ENCODE results near the gene SLC16A5. TPM values are rescaled to one million over a fixed set of nuclear protein-coding genes. Genes with fewer than 3 reads are reported as not detected.

The SLC16A5 gene
- polyA plus RNA-seq, 4 donors: 23.5 to 35.4 (median 32.2) TPM

DNA sequence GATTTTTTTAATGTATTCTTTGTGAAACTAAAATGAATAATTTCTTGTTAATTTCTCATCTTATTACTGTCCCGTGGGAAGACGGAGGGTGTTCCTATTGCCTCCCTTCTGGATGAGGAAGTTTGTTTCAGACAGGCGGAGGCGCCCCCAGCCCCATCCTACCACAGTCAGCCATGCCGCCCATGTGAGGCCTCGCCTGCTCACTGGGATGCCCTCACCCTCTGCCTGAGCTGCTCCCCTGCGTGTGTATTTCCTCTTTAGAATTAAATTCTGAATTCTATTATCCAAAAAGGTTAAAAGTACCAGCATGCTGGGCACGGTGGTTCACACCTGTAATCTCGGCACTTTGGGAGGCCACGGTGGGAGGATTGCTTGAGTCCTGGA, 26.7 kb upstream of the SLC16A5 start:
- FAIRE-seq (no peak), DNase-seq (no peak)
- H3K4me1 ChIP-seq (ENCODE audit: control insufficient read depth in 3 of 3, insufficient read depth in 2 of 3, low read depth in 1 of 3, low read length in 2 of 3): peaks cover 0 to 5% (median 0%) of the 10 kb centered on the region in 3 donors
- H3K4me3 ChIP-seq (ENCODE audit: low read depth in 1 of 3, low read length in 3 of 3): no peak overlapping the region
- no peaks in the 10 kb centered on the region for H3K9me3 ChIP-seq (ENCODE audit: control insufficient read depth in 2 of 2, insufficient read depth in 1 of 2, low read depth in 1 of 2, low read length in 1 of 2)
- whole genome bisulfite sequencing, 3 donors: 95 to 97% (median 95%) methylated on average over 10 of the region's 10 CpGs
- H3K27me3 ChIP-seq (ENCODE audit: control insufficient read depth in 3 of 3, insufficient read depth in 3 of 3, low read length in 3 of 3): no peaks in the 10 kb centered on the region
- peaks cover 7 to 76% (median 13%) of the 10 kb centered on the region in 3 donors for H3K36me3 ChIP-seq (ENCODE audit: control insufficient read depth in 3 of 3, insufficient read depth in 2 of 3, low read depth in 1 of 3, low read length in 3 of 3)
- no peak overlapping the region for H3K27ac ChIP-seq (ENCODE audit: low read depth in 1 of 3, low read length in 2 of 3)

DNA sequence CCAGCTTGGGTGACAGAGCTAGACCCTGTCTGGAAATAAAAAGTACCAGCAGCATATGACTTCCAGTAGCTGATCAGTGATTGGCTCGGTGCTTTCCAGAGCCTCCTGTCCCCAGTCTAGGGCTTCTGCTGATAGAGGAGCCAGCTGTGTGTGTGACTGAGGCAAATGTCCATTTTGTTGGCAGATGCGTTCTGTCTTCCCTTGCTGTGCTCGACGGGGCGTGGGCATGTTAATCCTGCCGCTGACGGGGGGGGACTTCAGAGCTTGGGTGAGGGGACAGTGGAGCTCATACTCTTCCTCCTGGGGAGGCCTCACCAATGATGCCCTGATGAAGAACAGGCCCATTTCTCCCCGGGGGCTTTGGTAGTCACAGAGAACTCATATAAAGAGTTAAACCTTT, 26.1 kb upstream of the SLC16A5 start:
- Histone ChIP-seq H3K4me3 (ENCODE audit: low read depth in 1 of 3, low read length in 3 of 3) (no peak overlapping the region), H3K4me1 (ENCODE audit: control insufficient read depth in 3 of 3, insufficient read depth in 2 of 3, low read depth in 1 of 3, low read length in 2 of 3) (peaks cover 0 to 5% (median 0%) of the 10 kb centered on the region in 3 donors), H3K9me3 (ENCODE audit: control insufficient read depth in 2 of 2, insufficient read depth in 1 of 2, low read depth in 1 of 2, low read length in 1 of 2) (no peaks in the 10 kb centered on the region), H3K36me3 (ENCODE audit: control insufficient read depth in 3 of 3, insufficient read depth in 2 of 3, low read depth in 1 of 3, low read length in 3 of 3) (peaks cover 7 to 75% (median 13%) of the 10 kb centered on the region in 3 donors), H3K27me3 (ENCODE audit: control insufficient read depth in 3 of 3, insufficient read depth in 3 of 3, low read length in 3 of 3) (no peaks in the 10 kb centered on the region), H3K27ac (ENCODE audit: low read depth in 1 of 3, low read length in 2 of 3) (no peak overlapping the region)
- WGBS, 3 donors: 92 to 96% (median 93%) methylated on average over 8 of the region's 8 CpGs
- DNase-seq (no peak), FAIRE-seq (no peak)

DNA sequence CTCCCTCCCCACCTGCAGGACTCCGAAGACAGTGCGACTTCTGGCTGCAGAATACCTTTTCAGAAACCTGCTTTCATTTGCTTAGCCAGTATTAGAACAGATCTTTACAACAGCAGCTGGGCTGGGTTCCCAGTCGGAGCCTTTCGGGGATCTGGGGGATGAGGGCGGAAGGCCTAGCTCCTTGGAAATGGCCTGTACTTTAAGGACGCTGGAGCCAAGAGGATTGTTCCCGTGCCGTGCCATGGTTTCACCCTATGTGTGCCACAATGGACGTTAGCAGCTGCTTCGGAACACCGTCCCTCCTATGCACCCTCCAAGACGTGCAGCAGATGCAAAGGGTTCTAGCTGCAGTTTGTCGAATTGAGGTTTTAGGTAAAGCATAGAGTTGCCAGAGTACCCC, 24.6 kb upstream of the SLC16A5 start:
- DNase-seq: no peak
- Histone ChIP-seq H3K27ac (ENCODE audit: low read depth in 1 of 3, low read length in 2 of 3) (no peak overlapping the region), H3K4me1 (ENCODE audit: control insufficient read depth in 3 of 3, insufficient read depth in 2 of 3, low read depth in 1 of 3, low read length in 2 of 3) (peaks cover 0 to 5% (median 0%) of the 10 kb centered on the region in 3 donors), H3K36me3 (ENCODE audit: control insufficient read depth in 3 of 3, insufficient read depth in 2 of 3, low read depth in 1 of 3, low read length in 3 of 3) (peaks cover 7 to 61% (median 13%) of the 10 kb centered on the region in 3 donors), H3K27me3 (ENCODE audit: control insufficient read depth in 3 of 3, insufficient read depth in 3 of 3, low read length in 3 of 3) (no peaks in the 10 kb centered on the region), H3K9me3 (ENCODE audit: control insufficient read depth in 2 of 2, insufficient read depth in 1 of 2, low read depth in 1 of 2, low read length in 1 of 2) (no peaks in the 10 kb centered on the region), H3K4me3 (ENCODE audit: low read depth in 1 of 3, low read length in 3 of 3) (no peak overlapping the region)
- 92 to 95% (median 92%) methylated on average over 13 of the region's 13 CpGs for WGBS, 3 donors
- FAIRE-seq: no peak

- WGBS, 3 donors: 84 to 95% (median 91%) methylated on average over 3 of the region's 3 CpGs
- DNase-seq (no peak), FAIRE-seq (no peak)
- H3K27me3 ChIP-seq (ENCODE audit: control insufficient read depth in 3 of 3, insufficient read depth in 3 of 3, low read length in 3 of 3): no peaks in the 10 kb centered on the region
- no peak overlapping the region for H3K4me3 ChIP-seq (ENCODE audit: low read depth in 1 of 3, low read length in 3 of 3)
- H3K4me1 ChIP-seq (ENCODE audit: control insufficient read depth in 3 of 3, insufficient read depth in 2 of 3, low read depth in 1 of 3, low read length in 2 of 3): peaks cover 0 to 5% (median 0%) of the 10 kb centered on the region in 3 donors
- H3K27ac ChIP-seq (ENCODE audit: low read depth in 1 of 3, low read length in 2 of 3): no peak overlapping the region
- H3K36me3 ChIP-seq (ENCODE audit: control insufficient read depth in 3 of 3, insufficient read depth in 2 of 3, low read depth in 1 of 3, low read length in 3 of 3): peaks cover 7 to 59% (median 13%) of the 10 kb centered on the region in 3 donors
- H3K9me3 ChIP-seq (ENCODE audit: control insufficient read depth in 2 of 2, insufficient read depth in 1 of 2, low read depth in 1 of 2, low read length in 1 of 2): no peaks in the 10 kb centered on the region
Measured at GRCh38 chr17:75063626-75064025, 24.1 kb upstream of the SLC16A5 start.

- no peak overlapping the region for H3K4me3 ChIP-seq (ENCODE audit: low read depth in 1 of 3, low read length in 3 of 3)
- no peaks in the 10 kb centered on the region for H3K9me3 ChIP-seq (ENCODE audit: control insufficient read depth in 2 of 2, insufficient read depth in 1 of 2, low read depth in 1 of 2, low read length in 1 of 2)
- no peak for DNase-seq
- H3K27me3 ChIP-seq (ENCODE audit: control insufficient read depth in 3 of 3, insufficient read depth in 3 of 3, low read length in 3 of 3): no peaks in the 10 kb centered on the region
- WGBS, 3 donors: 91 to 97% (median 95%) methylated on average over 11 of the region's 11 CpGs
- H3K36me3 ChIP-seq (ENCODE audit: control insufficient read depth in 3 of 3, insufficient read depth in 2 of 3, low read depth in 1 of 3, low read length in 3 of 3): peaks cover 7 to 59% (median 13%) of the 10 kb centered on the region in 3 donors
- no peak overlapping the region for H3K27ac ChIP-seq (ENCODE audit: low read depth in 1 of 3, low read length in 2 of 3)
- FAIRE-seq: no peak
- peaks cover 0 to 5% (median 0%) of the 10 kb centered on the region in 3 donors for H3K4me1 ChIP-seq (ENCODE audit: control insufficient read depth in 3 of 3, insufficient read depth in 2 of 3, low read depth in 1 of 3, low read length in 2 of 3)
Measured at GRCh38 chr17:75064040-75064439, 23.7 kb upstream of the SLC16A5 start.

- Histone ChIP-seq H3K4me3 (ENCODE audit: low read depth in 1 of 3, low read length in 3 of 3) (no peak overlapping the region), H3K27ac (ENCODE audit: low read depth in 1 of 3, low read length in 2 of 3) (no peak overlapping the region), H3K4me1 (ENCODE audit: control insufficient read depth in 3 of 3, insufficient read depth in 2 of 3, low read depth in 1 of 3, low read length in 2 of 3) (peaks cover 0 to 4% (median 0%) of the 10 kb centered on the region in 3 donors), H3K36me3 (ENCODE audit: control insufficient read depth in 3 of 3, insufficient read depth in 2 of 3, low read depth in 1 of 3, low read length in 3 of 3) (peaks cover 7 to 56% (median 12%) of the 10 kb centered on the region in 3 donors), H3K27me3 (ENCODE audit: control insufficient read depth in 3 of 3, insufficient read depth in 3 of 3, low read length in 3 of 3) (no peaks in the 10 kb centered on the region), H3K9me3 (ENCODE audit: control insufficient read depth in 2 of 2, insufficient read depth in 1 of 2, low read depth in 1 of 2, low read length in 1 of 2) (no peaks in the 10 kb centered on the region)
- no peak for FAIRE-seq
- DNase-seq: no peak
- 79 to 87% (median 81%) methylated on average over 8 of the region's 8 CpGs for WGBS, 3 donors
Measured at GRCh38 chr17:75064460-75064859, 23.3 kb upstream of the SLC16A5 start.

DNA sequence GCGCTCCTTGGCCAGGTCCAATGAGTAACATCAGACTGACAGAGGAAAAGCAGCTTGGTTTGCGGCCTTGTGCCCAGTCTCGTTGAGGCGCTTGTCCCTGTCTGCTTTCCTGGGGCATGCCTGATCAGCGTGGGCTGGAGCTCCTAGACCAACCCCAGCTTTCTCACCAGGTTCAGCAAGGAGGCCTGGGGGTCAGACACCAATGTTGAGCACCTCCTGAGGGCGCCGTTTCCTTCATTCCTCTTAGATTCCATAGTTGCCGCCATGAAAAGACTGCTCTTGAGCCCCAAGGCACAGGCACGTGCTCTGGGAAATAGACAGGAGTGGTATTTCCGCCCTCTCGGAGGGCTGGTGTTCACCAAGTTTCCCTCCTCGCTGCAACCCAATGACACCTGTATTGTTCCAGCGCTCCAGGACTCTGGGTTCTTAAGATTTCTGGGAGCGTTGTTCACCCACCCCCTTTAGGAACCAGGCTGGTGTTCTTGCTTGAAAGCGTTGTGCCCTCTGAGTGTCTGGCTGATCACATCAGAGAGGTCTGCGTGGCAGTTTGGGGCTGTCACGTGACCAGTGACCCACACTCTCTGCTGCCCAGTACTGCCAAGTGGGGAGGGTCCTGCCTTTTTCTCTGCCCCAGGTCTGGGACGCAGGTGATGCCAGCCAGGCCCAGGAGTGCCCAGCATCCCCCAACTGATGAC, 22.7 kb upstream of the SLC16A5 start:
- no peaks in the 10 kb centered on the region for H3K9me3 ChIP-seq (ENCODE audit: control insufficient read depth in 2 of 2, insufficient read depth in 1 of 2, low read depth in 1 of 2, low read length in 1 of 2)
- peaks cover 7 to 51% (median 11%) of the 10 kb centered on the region in 3 donors for H3K36me3 ChIP-seq (ENCODE audit: control insufficient read depth in 3 of 3, insufficient read depth in 2 of 3, low read depth in 1 of 3, low read length in 3 of 3)
- H3K27ac ChIP-seq (ENCODE audit: low read depth in 1 of 3, low read length in 2 of 3): no peak overlapping the region
- DNase-seq: no peak
- H3K4me1 ChIP-seq (ENCODE audit: control insufficient read depth in 3 of 3, insufficient read depth in 2 of 3, low read depth in 1 of 3, low read length in 2 of 3): no peaks in the 10 kb centered on the region
- no peaks in the 10 kb centered on the region for H3K27me3 ChIP-seq (ENCODE audit: control insufficient read depth in 3 of 3, insufficient read depth in 3 of 3, low read length in 3 of 3)
- WGBS, 3 donors: 93 to 97% (median 94%) methylated on average over 18 of the region's 18 CpGs
- H3K4me3 ChIP-seq (ENCODE audit: low read depth in 1 of 3, low read length in 3 of 3): no peak overlapping the region
- no peak for FAIRE-seq

DNA sequence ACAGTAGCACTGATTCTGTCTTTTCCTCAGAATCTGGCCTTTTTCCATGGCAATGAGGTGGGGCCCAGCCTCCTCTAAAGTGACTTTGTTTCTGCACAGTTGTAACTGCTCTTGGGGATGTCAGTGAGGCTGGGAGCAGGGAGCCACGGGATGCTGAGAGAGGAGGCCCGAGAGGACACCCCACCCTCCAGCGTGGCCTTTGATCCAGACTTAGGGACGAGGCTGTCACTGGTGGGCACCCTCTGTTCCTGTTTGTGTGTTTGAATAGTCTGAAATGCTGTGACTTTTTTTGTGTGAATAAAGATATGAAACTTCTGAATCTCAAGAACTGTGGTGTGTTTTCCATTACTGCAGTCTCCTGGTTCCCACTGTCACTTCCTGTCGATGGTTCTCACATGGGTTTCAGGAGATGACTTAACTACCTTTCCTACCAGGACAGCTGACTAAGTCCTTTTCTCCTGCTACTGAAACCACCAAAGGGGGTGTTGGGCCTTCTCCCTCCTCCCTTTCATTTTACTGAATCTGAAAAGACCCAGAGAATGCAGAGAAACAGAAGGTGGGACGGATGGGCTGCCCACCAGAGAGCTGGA, 22.1 kb upstream of the SLC16A5 start:
- H3K36me3 ChIP-seq (ENCODE audit: control insufficient read depth in 3 of 3, insufficient read depth in 2 of 3, low read depth in 1 of 3, low read length in 3 of 3): peaks cover 3 to 48% (median 9%) of the 10 kb centered on the region in 3 donors
- FAIRE-seq (no peak), DNase-seq (no peak)
- WGBS, 3 donors: 65 to 68% (median 65%) methylated on average over 6 of the region's 6 CpGs
- no peak overlapping the region for H3K4me3 ChIP-seq (ENCODE audit: low read depth in 1 of 3, low read length in 3 of 3)
- H3K4me1 ChIP-seq (ENCODE audit: control insufficient read depth in 3 of 3, insufficient read depth in 2 of 3, low read depth in 1 of 3, low read length in 2 of 3): no peaks in the 10 kb centered on the region
- H3K27me3 ChIP-seq (ENCODE audit: control insufficient read depth in 3 of 3, insufficient read depth in 3 of 3, low read length in 3 of 3): no peaks in the 10 kb centered on the region
- no peak overlapping the region for H3K27ac ChIP-seq (ENCODE audit: low read depth in 1 of 3, low read length in 2 of 3)
- H3K9me3 ChIP-seq (ENCODE audit: control insufficient read depth in 2 of 2, insufficient read depth in 1 of 2, low read depth in 1 of 2, low read length in 1 of 2): no peaks in the 10 kb centered on the region

Measured in small intestine (tissue), 7 donors.